SK-N-SH treated with all-trans-retinoic acid at 6 μM for 48 hours (cell line): ENCODE measurements around the gene WWC2.

Experiments
- ISL1 ChIP-seq: fragments of 250-450 bp; sonication (Bioruptor Pico); IDR thresholded peaks from 2 replicates; pipeline ENCODE4 v2.1.2; 2022; ENCODE audit warnings: mild to moderate bottlenecking, moderate library complexity
- RARB ChIP-seq: fragments of 250-450 bp; sonication (Bioruptor Pico); IDR thresholded peaks from 2 replicates; pipeline ENCODE4 v1.8.0; 2021; ENCODE audit warnings: mild to moderate bottlenecking, moderate library complexity
- TOX ChIP-seq: fragments of 250-450 bp; sonication (Bioruptor Pico); IDR thresholded peaks from 2 replicates; pipeline ENCODE4 v1.8.0; 2021; ENCODE audit warnings: mild to moderate bottlenecking, moderate library complexity, borderline replicate concordance

DNA sequence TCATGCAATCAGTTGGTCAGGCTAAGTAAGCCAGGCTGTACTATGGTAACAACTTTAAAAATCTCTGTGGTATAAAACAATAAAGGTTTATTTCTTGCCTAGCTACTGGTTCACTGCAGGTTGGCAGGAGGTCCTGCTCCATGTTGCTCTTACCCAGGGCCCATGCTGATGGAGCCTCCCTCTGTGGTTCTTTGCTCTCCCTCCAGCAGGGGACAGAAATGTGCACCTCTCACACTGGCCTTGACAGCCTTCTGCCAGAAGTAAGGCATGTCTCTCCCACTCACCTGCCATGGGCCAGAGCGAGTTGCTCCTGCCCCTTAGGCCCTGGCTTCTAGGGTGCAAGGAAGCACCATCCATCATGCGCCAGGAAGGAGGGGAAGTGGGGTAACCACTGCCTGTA lies 189.9 kb downstream of the WWC2 start:
- TF ChIP-seq ISL1 (CRISPR knock-in tag) (no peak), RARB (CRISPR knock-in tag) (no peak), TOX (no peak)
